GM04503 (cell line): Measurements from ENCODE around the gene EIF1.
"Not testable (repeated sequence)": the region's sequence is repeated elsewhere in the genome, so short reads cannot be mapped to it uniquely, and the experiment has no call there.

Source experiments
- DNase-seq: peaks from one replicate; pipeline ENCODE4 v3.0.0-alpha.2; 2012; ENCODE audit warnings: low read depth

Gene EIF1

GRCh38 chr17:41700843-41701242, 12.2 kb downstream of the EIF1 start:
- DNase-seq: not testable (repeated sequence)

- DNase-seq: no peak
Measured at GRCh38 chr17:41702712-41703111, 14.0 kb downstream of the EIF1 start.

- DNase-seq: no peak
Measured at GRCh38 chr17:41705271-41705991, 16.7 kb downstream of the EIF1 start.

GRCh38 chr17:41707803-41708669, 19.4 kb downstream of the EIF1 start:
- no peak for DNase-seq

- DNase-seq: peak; percentile 58
Measured at GRCh38 chr17:41710472-41711090, 21.9 kb downstream of the EIF1 start.

GRCh38 chr17:41711669-41712400, 23.1 kb downstream of the EIF1 start, which contains the start of gene GAST:
TSS of gene GAST (plus strand) at chr17:41712331. CDS start at chr17:41715437, 3,106 bp downstream.
- DNase-seq: no peak

GRCh38 chr17:41717408-41718286, 29.0 kb downstream of the EIF1 start:
- no peak for DNase-seq

GRCh38 chr17:41718287-41718645, 29.6 kb downstream of the EIF1 start:
- DNase-seq: no peak

GRCh38 chr17:41722231-41722630, 33.5 kb downstream of the EIF1 start:
- DNase-seq: no peak

GRCh38 chr17:41723801-41724475, 35.3 kb downstream of the EIF1 start:
- DNase-seq: no peak

GRCh38 chr17:41724476-41725050, 35.9 kb downstream of the EIF1 start:
- no peak for DNase-seq

GRCh38 chr17:41725134-41725533, 36.4 kb downstream of the EIF1 start:
- DNase-seq: no peak

GRCh38 chr17:41728056-41728455, 39.4 kb downstream of the EIF1 start:
- no peak for DNase-seq

- DNase-seq: no peak
Measured at GRCh38 chr17:41730479-41730878, 41.8 kb downstream of the EIF1 start.

GRCh38 chr17:41731836-41732235, 43.2 kb downstream of the EIF1 start:
- DNase-seq: no peak

GRCh38 chr17:41733348-41734138, 44.9 kb downstream of the EIF1 start:
- no peak for DNase-seq

GRCh38 chr17:41734139-41734948, 45.7 kb downstream of the EIF1 start, which contains the start of gene HAP1:
TSS of gene HAP1 (minus strand) at chr17:41734643. CDS start at chr17:41734634, 9 bp downstream.
- no peak for DNase-seq

GRCh38 chr17:41734949-41735313, 46.2 kb downstream of the EIF1 start:
- DNase-seq: no peak
